ENCODE data around the gene CSHL1.
"Not testable (repeated sequence)": the region's sequence is repeated elsewhere in the genome, so short reads cannot be mapped to it uniquely, and the experiment has no call there.

DNA sequence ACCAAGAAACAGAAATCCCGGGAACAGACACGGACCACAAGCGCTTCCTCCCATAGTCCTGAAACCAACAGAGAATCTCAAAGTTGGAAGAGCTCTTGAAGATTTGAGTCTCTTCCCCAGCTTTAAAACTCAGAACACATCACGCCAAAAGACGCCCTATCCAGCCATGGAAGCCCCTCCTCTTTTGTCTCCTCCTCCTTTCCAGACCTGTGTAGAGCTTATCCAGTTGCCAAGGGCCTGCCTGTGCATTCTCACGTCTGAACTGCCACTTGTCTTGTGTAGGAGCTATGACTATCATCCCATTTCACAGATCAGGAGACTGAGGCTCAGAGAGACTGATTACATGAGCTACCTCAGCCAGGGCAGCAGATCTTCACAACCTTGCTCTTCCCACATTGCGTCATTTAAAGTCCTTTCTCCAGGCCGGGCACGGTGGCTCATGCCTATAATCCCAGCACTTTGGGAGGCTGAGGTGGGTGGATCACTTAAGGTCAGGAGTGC lies 28.4 kb downstream of the CSHL1 start:
- TF ChIP-seq, protein P1, sequence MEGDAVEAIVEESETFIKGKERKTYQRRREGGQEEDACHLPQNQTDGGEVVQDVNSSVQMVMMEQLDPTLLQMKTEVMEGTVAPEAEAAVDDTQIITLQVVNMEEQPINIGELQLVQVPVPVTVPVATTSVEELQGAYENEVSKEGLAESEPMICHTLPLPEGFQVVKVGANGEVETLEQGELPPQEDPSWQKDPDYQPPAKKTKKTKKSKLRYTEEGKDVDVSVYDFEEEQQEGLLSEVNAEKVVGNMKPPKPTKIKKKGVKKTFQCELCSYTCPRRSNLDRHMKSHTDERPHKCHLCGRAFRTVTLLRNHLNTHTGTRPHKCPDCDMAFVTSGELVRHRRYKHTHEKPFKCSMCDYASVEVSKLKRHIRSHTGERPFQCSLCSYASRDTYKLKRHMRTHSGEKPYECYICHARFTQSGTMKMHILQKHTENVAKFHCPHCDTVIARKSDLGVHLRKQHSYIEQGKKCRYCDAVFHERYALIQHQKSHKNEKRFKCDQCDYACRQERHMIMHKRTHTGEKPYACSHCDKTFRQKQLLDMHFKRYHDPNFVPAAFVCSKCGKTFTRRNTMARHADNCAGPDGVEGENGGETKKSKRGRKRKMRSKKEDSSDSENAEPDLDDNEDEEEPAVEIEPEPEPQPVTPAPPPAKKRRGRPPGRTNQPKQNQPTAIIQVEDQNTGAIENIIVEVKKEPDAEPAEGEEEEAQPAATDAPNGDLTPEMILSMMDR (IDR thresholded peaks at IDR 0.05), result not testable (repeated sequence)
- TF ChIP-seq POLR2A, EP300 (IDR thresholded peaks at IDR 0.05): not testable (repeated sequence)
